ENCODE measurements around the gene GAMT. TPM values are rescaled to one million over a fixed set of nuclear protein-coding genes. Genes with fewer than 3 reads are reported as not detected.

The GAMT gene
- total and polyA plus RNA-seq, 2 experiments from 2014 or later = 121 to 170 TPM

GRCh38 chr19:1410789-1411188 is 9.4 kb upstream of the GAMT start:
- peaks cover 74% of the 10 kb centered on the region for H3K79me2 ChIP-seq
- no peaks in the 10 kb centered on the region for H3K36me3 ChIP-seq (replicated peaks; ENCODE audit: insufficient read depth, low read depth)
- DNase-seq (ENCODE audit: low spot score) = no peak
- no peak overlapping the region for H3K27ac ChIP-seq
- TF ChIP-seq EZH2phosphoT487 (IDR thresholded peaks at IDR 0.05; ENCODE audit: low read depth, severe bottlenecking, unreplicated experiment) (no peak), EZH2 (IDR thresholded peaks at IDR 0.05; ENCODE audit: borderline replicate concordance) (no peak), CTCF (IDR thresholded peaks at IDR 0.05; ENCODE audit: poor library complexity) (no peak)
- no peaks in the 10 kb centered on the region for H3K9me3 ChIP-seq (ENCODE audit: low read depth)
- no peak overlapping the region for H3K4me3 ChIP-seq
- H3K4me1 ChIP-seq (ENCODE audit: insufficient read depth) = peaks cover 46% of the 10 kb centered on the region
- 95% methylated on average over 9 of the region's 9 CpGs for WGBS (ENCODE audit: low lambda C conversion rate, missing lambda C conversion rate)
- H3K27me3 ChIP-seq = no peaks in the 10 kb centered on the region
- H4K20me1 ChIP-seq (ENCODE audit: insufficient read depth, poor library complexity, severe bottlenecking) = peaks cover 65% of the 10 kb centered on the region
- H3K9me2 ChIP-seq (replicated peaks; ENCODE audit: insufficient read depth) = no peaks in the 10 kb centered on the region
- peak overlapping the region; percentile 99 for H3K4me2 ChIP-seq
- H2AFZ ChIP-seq = no peak overlapping the region

- DNase-seq (ENCODE audit: low spot score) = no peak
- Histone ChIP-seq H3K4me2 (peak overlapping the region; percentile 99), H3K27ac (no peak overlapping the region), H3K9me3 (ENCODE audit: low read depth) (no peaks in the 10 kb centered on the region), H2AFZ (no peak overlapping the region), H3K4me1 (ENCODE audit: insufficient read depth) (peaks cover 44% of the 10 kb centered on the region), H3K36me3 (replicated peaks; ENCODE audit: insufficient read depth, low read depth) (no peaks in the 10 kb centered on the region), H3K79me2 (peaks cover 72% of the 10 kb centered on the region), H3K27me3 (no peaks in the 10 kb centered on the region), H3K9me2 (replicated peaks; ENCODE audit: insufficient read depth) (no peaks in the 10 kb centered on the region), H3K4me3 (no peak overlapping the region), H4K20me1 (ENCODE audit: insufficient read depth, poor library complexity, severe bottlenecking) (peaks cover 63% of the 10 kb centered on the region)
- WGBS (ENCODE audit: low lambda C conversion rate, missing lambda C conversion rate) = 93% methylated on average over 23 of the region's 23 CpGs
- TF ChIP-seq EZH2phosphoT487 (IDR thresholded peaks at IDR 0.05; ENCODE audit: low read depth, severe bottlenecking, unreplicated experiment) = no peak
- no peak for TF ChIP-seq CTCF (IDR thresholded peaks at IDR 0.05; ENCODE audit: poor library complexity)
- TF ChIP-seq EZH2 (IDR thresholded peaks at IDR 0.05; ENCODE audit: borderline replicate concordance) = no peak
These were observed 8.9 kb upstream of the GAMT start for GRCh38 chr19:1410136-1410786.

- DNase-seq (ENCODE audit: low spot score) = no peak
- H3K27ac ChIP-seq = peak overlapping the region; percentile 99
- H3K4me3 ChIP-seq = peak overlapping the region; percentile 100
- H3K4me1 ChIP-seq (ENCODE audit: insufficient read depth) = peaks cover 37% of the 10 kb centered on the region
- H3K9me3 ChIP-seq (ENCODE audit: low read depth) = no peaks in the 10 kb centered on the region
- TF ChIP-seq EZH2 (IDR thresholded peaks at IDR 0.05; ENCODE audit: borderline replicate concordance) (no peak), CTCF (IDR thresholded peaks at IDR 0.05; ENCODE audit: poor library complexity) (no peak), EZH2phosphoT487 (IDR thresholded peaks at IDR 0.05; ENCODE audit: low read depth, severe bottlenecking, unreplicated experiment) (no peak)
- H4K20me1 ChIP-seq (ENCODE audit: insufficient read depth, poor library complexity, severe bottlenecking) = peaks cover 63% of the 10 kb centered on the region
- no peak overlapping the region for H2AFZ ChIP-seq
- WGBS (ENCODE audit: low lambda C conversion rate, missing lambda C conversion rate) = 77% methylated on average over 32 of the region's 33 CpGs
- H3K79me2 ChIP-seq = peaks cover 67% of the 10 kb centered on the region
- H3K9me2 ChIP-seq (replicated peaks; ENCODE audit: insufficient read depth) = no peaks in the 10 kb centered on the region
- no peaks in the 10 kb centered on the region for H3K36me3 ChIP-seq (replicated peaks; ENCODE audit: insufficient read depth, low read depth)
- H3K27me3 ChIP-seq = no peaks in the 10 kb centered on the region
- H3K4me2 ChIP-seq = peak overlapping the region; percentile 99
These were observed 8.1 kb upstream of the GAMT start for GRCh38 chr19:1409204-1410005.

Data from hepatocyte (in vitro differentiated cells).